Measurements from ENCODE around the gene MORC2.

DNA sequence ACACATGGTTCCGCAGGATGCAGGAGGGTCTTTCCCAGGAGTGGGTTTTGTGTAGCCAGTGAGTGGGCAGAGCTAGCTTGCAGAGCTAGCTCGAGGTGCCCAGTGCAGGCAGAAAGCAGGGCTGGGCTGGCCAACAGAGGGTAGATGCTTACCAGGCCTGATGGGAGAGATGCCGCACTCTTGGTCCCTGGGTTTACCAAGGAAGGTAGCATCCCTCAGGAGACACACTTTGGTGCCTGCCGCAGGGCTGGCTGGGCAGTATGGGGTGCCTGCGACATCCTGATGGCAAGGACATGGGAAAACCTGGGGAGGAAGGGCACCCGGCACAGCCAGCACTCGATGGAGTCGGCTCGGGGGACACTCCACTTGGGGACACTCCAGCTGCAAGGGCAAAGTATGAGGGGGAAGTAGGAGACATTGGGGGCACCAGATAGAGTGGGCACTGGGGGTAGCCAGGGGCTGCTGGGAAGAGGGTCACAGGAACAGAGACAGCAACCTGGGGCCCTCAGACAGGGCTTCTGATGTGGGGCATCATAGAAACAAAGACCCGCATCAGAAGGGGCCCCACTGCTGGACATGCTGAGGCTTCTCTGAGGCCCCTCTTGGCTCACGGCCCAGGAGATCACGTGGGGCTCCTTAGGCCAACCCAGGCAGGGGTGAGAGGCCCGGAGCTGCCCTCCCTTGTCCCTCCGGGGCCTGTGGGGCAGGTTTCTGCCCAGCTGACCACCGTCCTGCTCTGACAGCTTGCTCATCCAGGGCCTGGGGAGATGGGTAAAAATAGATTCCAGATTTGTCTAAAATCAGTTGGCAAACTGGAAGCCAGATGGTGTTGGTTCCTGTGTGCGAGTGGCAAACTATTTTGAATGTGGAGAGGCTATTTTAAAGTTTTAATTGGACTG lies 89.8 kb downstream of the MORC2 start:
- TF ChIP-seq, protein P1, sequence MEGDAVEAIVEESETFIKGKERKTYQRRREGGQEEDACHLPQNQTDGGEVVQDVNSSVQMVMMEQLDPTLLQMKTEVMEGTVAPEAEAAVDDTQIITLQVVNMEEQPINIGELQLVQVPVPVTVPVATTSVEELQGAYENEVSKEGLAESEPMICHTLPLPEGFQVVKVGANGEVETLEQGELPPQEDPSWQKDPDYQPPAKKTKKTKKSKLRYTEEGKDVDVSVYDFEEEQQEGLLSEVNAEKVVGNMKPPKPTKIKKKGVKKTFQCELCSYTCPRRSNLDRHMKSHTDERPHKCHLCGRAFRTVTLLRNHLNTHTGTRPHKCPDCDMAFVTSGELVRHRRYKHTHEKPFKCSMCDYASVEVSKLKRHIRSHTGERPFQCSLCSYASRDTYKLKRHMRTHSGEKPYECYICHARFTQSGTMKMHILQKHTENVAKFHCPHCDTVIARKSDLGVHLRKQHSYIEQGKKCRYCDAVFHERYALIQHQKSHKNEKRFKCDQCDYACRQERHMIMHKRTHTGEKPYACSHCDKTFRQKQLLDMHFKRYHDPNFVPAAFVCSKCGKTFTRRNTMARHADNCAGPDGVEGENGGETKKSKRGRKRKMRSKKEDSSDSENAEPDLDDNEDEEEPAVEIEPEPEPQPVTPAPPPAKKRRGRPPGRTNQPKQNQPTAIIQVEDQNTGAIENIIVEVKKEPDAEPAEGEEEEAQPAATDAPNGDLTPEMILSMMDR (conservative IDR thresholded peaks at IDR 0.05; ENCODE audit: low read depth, low read length), result no peak
- TF ChIP-seq EZH2phosphoT487 (IDR thresholded peaks at IDR 0.05; ENCODE audit: borderline replicate concordance, low read length), result no peak
- TF ChIP-seq EZH2 (IDR thresholded peaks at IDR 0.05; ENCODE audit: low read length, unreplicated experiment), result no peak
